Measurements from ENCODE around the gene FADS6.
A peak's percentile ranks its signal among the peaks of the same experiment; 100 is the strongest.

GRCh38 chr17:74862108-74862901, 31.1 kb downstream of the FADS6 start:
- no peak for TF ChIP-seq NFIC (IDR thresholded peaks at IDR 0.05; ENCODE audit: low read length)
- TF ChIP-seq NR2F6 (IDR thresholded peaks at IDR 0.05) = peak; percentile 68
- TF ChIP-seq NR2F6 (CRISPR knock-in tag; IDR thresholded peaks at IDR 0.05) = peak; percentile 70; the same call in 1 of the 2 replicates
- TF ChIP-seq CC2D1A (CRISPR knock-in tag; IDR thresholded peaks at IDR 0.05) = no peak
- TF ChIP-seq ZBTB3 (CRISPR knock-in tag; IDR thresholded peaks at IDR 0.05; ENCODE audit: borderline replicate concordance, low read depth) = no peak
- no peak for TF ChIP-seq ATF2 (CRISPR knock-in tag; IDR thresholded peaks at IDR 0.05)
- TF ChIP-seq, protein P1, sequence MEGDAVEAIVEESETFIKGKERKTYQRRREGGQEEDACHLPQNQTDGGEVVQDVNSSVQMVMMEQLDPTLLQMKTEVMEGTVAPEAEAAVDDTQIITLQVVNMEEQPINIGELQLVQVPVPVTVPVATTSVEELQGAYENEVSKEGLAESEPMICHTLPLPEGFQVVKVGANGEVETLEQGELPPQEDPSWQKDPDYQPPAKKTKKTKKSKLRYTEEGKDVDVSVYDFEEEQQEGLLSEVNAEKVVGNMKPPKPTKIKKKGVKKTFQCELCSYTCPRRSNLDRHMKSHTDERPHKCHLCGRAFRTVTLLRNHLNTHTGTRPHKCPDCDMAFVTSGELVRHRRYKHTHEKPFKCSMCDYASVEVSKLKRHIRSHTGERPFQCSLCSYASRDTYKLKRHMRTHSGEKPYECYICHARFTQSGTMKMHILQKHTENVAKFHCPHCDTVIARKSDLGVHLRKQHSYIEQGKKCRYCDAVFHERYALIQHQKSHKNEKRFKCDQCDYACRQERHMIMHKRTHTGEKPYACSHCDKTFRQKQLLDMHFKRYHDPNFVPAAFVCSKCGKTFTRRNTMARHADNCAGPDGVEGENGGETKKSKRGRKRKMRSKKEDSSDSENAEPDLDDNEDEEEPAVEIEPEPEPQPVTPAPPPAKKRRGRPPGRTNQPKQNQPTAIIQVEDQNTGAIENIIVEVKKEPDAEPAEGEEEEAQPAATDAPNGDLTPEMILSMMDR (CRISPR knock-in tag; IDR thresholded peaks at IDR 0.05) = peak; percentile 88
- TF ChIP-seq, protein P2, sequence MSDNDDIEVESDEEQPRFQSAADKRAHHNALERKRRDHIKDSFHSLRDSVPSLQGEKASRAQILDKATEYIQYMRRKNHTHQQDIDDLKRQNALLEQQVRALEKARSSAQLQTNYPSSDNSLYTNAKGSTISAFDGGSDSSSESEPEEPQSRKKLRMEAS (IDR thresholded peaks at IDR 0.05) = peak; percentile 36; the same call in 1 of the 2 replicates
- no peak for TF ChIP-seq BHLHE40 (IDR thresholded peaks at IDR 0.05; ENCODE audit: low read length)
- TF ChIP-seq ARNTL (CRISPR knock-in tag; IDR thresholded peaks at IDR 0.05) = no peak
- no peak for TF ChIP-seq GABPB1 (CRISPR knock-in tag; IDR thresholded peaks at IDR 0.05)
- no peak for TF ChIP-seq MTA3 (CRISPR knock-in tag; IDR thresholded peaks at IDR 0.05)
